ENCODE measurements around the gene JAKMIP1.
"Not testable (repeated sequence)": the region's sequence is repeated elsewhere in the genome, so short reads cannot be mapped to it uniquely, and the experiment has no call there.

JAKMIP1 gene

DNA sequence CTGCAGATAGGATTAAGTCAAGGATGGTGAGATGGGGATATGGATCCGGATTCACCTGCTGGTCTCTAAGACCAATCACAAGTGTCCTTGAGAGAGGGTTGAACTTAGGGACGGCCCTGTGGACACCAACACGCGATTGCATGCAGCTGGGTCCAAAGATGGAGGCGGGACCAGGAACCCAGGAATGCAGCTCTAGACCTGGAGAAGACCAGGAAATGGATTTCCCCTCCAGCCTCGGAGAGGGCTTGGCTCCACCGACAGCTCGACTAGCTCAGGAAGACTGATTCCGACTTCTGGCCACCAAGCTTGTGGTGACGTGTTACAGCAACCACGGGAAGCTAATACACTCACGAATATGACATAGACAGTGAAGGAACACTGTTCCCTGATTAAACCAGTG is 186.8 kb downstream of the JAKMIP1 start:
- DNase-seq (ENCODE audit: insufficient read length, low spot score) (no peak), FAIRE-seq (no peak)
- TF ChIP-seq PAX5 (IDR thresholded peaks at IDR 0.05; ENCODE audit: insufficient read depth, low read length, severe bottlenecking): no peak

DNA sequence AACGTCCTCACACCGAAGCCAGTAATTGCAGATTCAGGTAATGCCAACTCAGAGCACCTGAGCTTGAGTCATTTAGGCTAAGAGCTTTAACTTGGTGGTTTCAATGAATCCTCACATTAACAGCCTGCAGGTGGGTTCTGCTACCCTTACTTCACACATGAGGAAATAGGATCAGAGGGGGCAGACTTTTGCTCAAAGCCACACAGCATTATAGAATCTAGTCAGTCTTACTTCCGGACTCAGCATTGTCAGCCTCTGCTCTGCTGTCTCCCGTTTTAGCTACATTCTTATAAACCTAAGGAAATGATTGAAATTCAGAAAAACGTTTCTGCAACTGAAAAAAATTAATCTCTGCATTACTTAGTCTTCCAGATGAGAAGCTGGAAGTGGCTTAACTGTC is 188.1 kb downstream of the JAKMIP1 start:
- DNase-seq (ENCODE audit: insufficient read length, low spot score) (no peak), FAIRE-seq (no peak)
- TF ChIP-seq PAX5 (IDR thresholded peaks at IDR 0.05; ENCODE audit: insufficient read depth, low read length, severe bottlenecking) (no peak), POLR2AphosphoS5 (IDR thresholded peaks at IDR 0.05; ENCODE audit: low read depth, low read length) (no peak), POU2F2 (IDR thresholded peaks at IDR 0.05; ENCODE audit: low read depth, low read length) (no peak), TAF1 (IDR thresholded peaks at IDR 0.05; ENCODE audit: low read depth, low read length) (no peak), SPI1 (IDR thresholded peaks at IDR 0.05; ENCODE audit: low read depth, low read length) (no peak), POLR2A (IDR thresholded peaks at IDR 0.05; ENCODE audit: low read depth, low read length) (no peak)

- FAIRE-seq: no peak
- TF ChIP-seq POLR2A (IDR thresholded peaks at IDR 0.05; ENCODE audit: low read depth, low read length) (no peak), PAX5 (IDR thresholded peaks at IDR 0.05; ENCODE audit: insufficient read depth, low read length, severe bottlenecking) (no peak), TAF1 (IDR thresholded peaks at IDR 0.05; ENCODE audit: low read depth, low read length) (no peak), SPI1 (IDR thresholded peaks at IDR 0.05; ENCODE audit: low read depth, low read length) (no peak), POLR2AphosphoS5 (IDR thresholded peaks at IDR 0.05; ENCODE audit: low read depth, low read length) (no peak), POU2F2 (IDR thresholded peaks at IDR 0.05; ENCODE audit: low read depth, low read length) (no peak)
- DNase-seq (ENCODE audit: insufficient read length, low spot score): no peak
Measured at GRCh38 chr4:6011686-6012085, 188.7 kb downstream of the JAKMIP1 start.

DNA sequence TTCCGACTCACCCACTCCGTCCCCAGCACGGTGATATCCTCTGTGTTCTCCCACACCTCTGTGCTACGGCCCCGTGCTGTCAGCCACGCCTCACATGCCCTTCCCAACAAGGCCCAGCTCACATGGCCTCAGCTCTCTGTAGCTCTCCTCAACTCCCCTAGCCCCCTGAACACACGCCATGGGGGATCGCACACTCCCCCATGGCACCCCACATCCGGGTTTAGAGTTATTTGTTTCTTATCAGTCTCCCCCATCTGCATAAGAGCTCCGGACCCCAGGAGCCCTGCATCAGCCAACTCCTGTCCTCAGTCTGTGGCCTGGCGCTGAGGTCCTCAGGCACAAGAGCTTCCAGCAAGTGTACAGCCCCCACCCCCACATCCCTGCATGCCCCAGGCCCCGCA is 189.1 kb downstream of the JAKMIP1 start:
- TF ChIP-seq PAX5 (IDR thresholded peaks at IDR 0.05; ENCODE audit: insufficient read depth, low read length, severe bottlenecking) (no peak), POU2F2 (IDR thresholded peaks at IDR 0.05; ENCODE audit: low read depth, low read length) (no peak), POLR2AphosphoS5 (IDR thresholded peaks at IDR 0.05; ENCODE audit: low read depth, low read length) (no peak), POLR2A (IDR thresholded peaks at IDR 0.05; ENCODE audit: low read depth, low read length) (no peak), TAF1 (IDR thresholded peaks at IDR 0.05; ENCODE audit: low read depth, low read length) (no peak)
- FAIRE-seq (no peak), DNase-seq (ENCODE audit: insufficient read length, low spot score) (no peak)

DNA sequence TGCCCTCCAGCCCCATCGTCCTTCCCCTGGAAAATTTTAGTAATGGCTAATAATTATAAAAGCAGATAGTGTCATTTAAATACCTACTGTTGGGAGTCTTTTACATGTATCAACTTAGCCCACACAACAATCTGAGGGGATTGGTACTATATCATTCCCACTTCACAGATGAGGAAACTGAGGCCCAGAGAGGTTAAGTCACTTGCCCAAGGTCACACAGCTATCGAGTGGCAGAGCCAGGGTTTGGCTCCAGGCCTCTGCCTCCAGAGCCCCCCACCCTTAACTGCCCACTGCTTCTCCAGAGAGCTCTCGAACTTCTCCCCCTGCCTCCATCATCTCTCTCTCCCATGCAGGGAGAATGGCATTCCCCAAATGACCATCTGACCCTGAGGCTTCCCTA is 189.6 kb downstream of the JAKMIP1 start:
- DNase-seq (ENCODE audit: insufficient read length, low spot score): no peak
- no peak for TF ChIP-seq SPI1 (IDR thresholded peaks at IDR 0.05; ENCODE audit: low read depth, low read length)
- TF ChIP-seq POU2F2 (IDR thresholded peaks at IDR 0.05; ENCODE audit: low read depth, low read length): no peak
- TF ChIP-seq POLR2AphosphoS5 (IDR thresholded peaks at IDR 0.05; ENCODE audit: low read depth, low read length): no peak
- FAIRE-seq: no peak

DNA sequence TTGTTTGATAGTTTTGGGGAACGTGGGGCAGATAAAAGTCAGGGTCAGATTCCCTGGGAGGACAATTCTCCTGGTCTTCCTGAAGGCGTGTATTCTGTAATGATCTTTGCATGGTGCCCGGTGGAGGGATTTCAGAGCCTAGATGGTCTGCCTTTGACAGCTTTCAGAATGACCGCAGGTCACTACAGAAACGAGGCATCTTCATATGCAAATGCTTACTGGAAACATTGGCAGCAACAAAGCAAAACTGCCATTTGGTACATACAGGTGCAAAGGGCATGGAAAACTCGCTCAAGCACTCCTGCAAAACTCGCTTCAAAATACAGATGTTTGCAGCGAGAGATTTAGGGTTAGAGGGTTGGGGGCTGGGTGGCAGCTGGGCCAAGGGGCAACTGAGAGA is 190.9 kb downstream of the JAKMIP1 start:
- DNase-seq (ENCODE audit: insufficient read length, low spot score): no peak
- TF ChIP-seq TAF1 (IDR thresholded peaks at IDR 0.05; ENCODE audit: low read depth, low read length) (no peak), SPI1 (IDR thresholded peaks at IDR 0.05; ENCODE audit: low read depth, low read length) (no peak), PAX5 (IDR thresholded peaks at IDR 0.05; ENCODE audit: insufficient read depth, low read length, severe bottlenecking) (no peak)
- FAIRE-seq: no peak

DNA sequence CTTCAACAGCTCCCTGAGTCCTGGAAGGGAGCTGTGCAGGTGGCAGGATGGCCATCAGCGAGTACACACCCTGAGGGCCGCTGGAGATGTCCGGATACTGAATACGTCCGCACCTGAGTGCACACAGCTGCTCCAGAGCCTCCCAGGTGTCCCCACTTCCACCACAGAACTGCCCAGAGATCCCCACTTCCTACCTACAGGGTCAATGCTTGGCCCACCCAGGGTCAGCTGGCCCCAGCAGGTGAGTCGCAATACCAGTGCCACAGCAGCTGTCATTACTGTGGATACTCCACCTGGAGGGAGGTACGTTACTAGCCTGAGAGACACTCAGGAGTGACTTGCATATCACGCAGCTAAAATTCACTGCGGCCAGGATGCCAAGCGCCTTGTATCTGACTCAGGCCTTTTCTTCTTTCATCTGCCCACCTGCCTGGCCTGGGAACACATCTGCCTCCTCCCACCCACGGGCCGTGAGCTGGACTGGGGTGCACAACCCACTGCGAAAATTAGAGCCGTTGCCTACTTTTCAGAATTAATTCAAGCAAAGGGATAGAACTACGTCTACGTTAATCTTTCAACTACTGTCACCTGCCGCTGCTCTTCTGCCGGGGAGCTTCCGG is 191.5 kb downstream of the JAKMIP1 start:
- DNase-seq (ENCODE audit: insufficient read length, low spot score) (no peak), FAIRE-seq (no peak)
- TF ChIP-seq TAF1 (IDR thresholded peaks at IDR 0.05; ENCODE audit: low read depth, low read length) (no peak), POLR2A (IDR thresholded peaks at IDR 0.05; ENCODE audit: low read depth, low read length) (no peak)

DNA sequence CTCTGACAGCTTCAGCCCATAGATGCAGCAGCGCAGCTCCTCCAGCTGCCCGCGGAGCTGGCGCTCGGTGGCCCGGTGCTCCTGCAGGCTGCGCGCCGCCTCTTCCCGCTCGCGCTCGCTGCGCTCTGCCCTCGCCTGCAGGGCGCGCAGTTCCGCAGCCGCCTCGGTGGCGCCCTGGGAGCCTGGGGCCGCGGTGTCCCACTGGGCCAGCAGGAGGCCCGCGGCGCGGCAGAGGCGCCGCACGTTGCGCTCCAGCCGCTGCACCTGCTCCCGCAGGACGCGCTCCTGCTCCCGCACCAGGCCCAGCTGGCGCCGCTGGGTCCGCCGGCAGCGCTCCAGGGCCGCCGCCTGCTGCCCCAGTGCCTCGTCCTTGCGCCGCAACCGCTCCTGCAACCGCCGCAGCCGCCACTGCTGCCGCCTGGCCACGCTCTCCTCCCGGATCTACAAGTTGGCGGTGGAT is 192.2 kb downstream of the JAKMIP1 start:
- no peak for TF ChIP-seq POLR2A (IDR thresholded peaks at IDR 0.05; ENCODE audit: low read depth, low read length)
- TF ChIP-seq POLR2AphosphoS5 (IDR thresholded peaks at IDR 0.05; ENCODE audit: low read depth, low read length): no peak
- no peak for TF ChIP-seq PAX5 (IDR thresholded peaks at IDR 0.05; ENCODE audit: insufficient read depth, low read length, severe bottlenecking)
- no peak for TF ChIP-seq POU2F2 (IDR thresholded peaks at IDR 0.05; ENCODE audit: low read depth, low read length)
- TF ChIP-seq TAF1 (IDR thresholded peaks at IDR 0.05; ENCODE audit: low read depth, low read length): no peak
- TF ChIP-seq SPI1 (IDR thresholded peaks at IDR 0.05; ENCODE audit: low read depth, low read length): no peak
- FAIRE-seq: no peak
- no peak for DNase-seq (ENCODE audit: insufficient read length, low spot score)

- FAIRE-seq (no peak), DNase-seq (ENCODE audit: insufficient read length, low spot score) (no peak)
- TF ChIP-seq TAF1 (IDR thresholded peaks at IDR 0.05; ENCODE audit: low read depth, low read length) (no peak), SPI1 (IDR thresholded peaks at IDR 0.05; ENCODE audit: low read depth, low read length) (no peak), PAX5 (IDR thresholded peaks at IDR 0.05; ENCODE audit: insufficient read depth, low read length, severe bottlenecking) (no peak), POLR2A (IDR thresholded peaks at IDR 0.05; ENCODE audit: low read depth, low read length) (no peak), POLR2AphosphoS5 (IDR thresholded peaks at IDR 0.05; ENCODE audit: low read depth, low read length) (no peak), POU2F2 (IDR thresholded peaks at IDR 0.05; ENCODE audit: low read depth, low read length) (no peak)
Measured at GRCh38 chr4:6005175-6005574, 195.2 kb downstream of the JAKMIP1 start.

DNA sequence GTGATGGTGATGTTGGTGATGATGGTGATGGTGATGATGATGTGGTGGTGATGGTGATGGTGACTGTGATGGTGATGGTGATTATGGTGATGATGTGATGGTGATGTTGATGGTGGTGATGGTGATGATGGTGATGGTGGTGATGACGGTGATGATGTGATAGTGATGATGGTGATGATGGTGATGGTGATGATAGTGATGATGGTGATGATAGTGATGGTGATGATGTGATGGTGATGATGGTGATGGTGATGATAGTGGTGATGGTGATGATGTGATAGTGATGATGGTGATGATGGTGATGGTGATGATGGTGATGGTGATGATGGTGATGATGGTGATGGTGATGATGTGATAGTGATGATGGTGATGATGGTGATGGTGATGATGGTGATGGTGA is 196.9 kb downstream of the JAKMIP1 start:
- DNase-seq (ENCODE audit: insufficient read length, low spot score); FAIRE-seq: not testable (repeated sequence)

DNA sequence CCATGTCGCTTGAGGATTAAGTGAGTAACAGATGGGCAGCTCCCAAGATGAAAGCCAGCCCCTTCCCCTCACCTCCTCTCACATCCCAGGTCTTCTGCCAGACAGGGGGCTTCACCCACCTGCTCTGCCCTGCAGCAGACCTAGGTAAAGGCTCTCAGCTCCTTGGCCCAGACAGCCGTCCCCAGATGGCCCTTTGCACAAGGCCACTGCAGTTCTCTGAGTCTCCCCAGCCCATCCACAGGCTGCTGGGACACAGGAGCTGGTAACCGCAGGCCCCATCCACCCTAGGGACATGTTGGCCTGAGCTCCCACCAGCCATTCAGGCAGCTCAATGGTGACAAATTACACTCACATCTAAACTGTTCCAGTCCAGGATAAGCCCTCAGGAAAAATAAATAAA is 197.4 kb downstream of the JAKMIP1 start:
- no peak for DNase-seq (ENCODE audit: insufficient read length, low spot score)
- no peak for FAIRE-seq

More for the DNA sequence above, 197.4 kb downstream of the JAKMIP1 start:
- TF ChIP-seq POLR2AphosphoS5 (IDR thresholded peaks at IDR 0.05; ENCODE audit: low read depth, low read length): no peak
- TF ChIP-seq POLR2A (IDR thresholded peaks at IDR 0.05; ENCODE audit: low read depth, low read length): no peak
- no peak for TF ChIP-seq SPI1 (IDR thresholded peaks at IDR 0.05; ENCODE audit: low read depth, low read length)
- no peak for TF ChIP-seq PAX5 (IDR thresholded peaks at IDR 0.05; ENCODE audit: insufficient read depth, low read length, severe bottlenecking)
